Testis (tissue), 3 donors: Measurements from ENCODE around the gene TESPA1. TPM values are rescaled to one million over a fixed set of nuclear protein-coding genes. Genes with fewer than 3 reads are reported as not detected.

Experiments used
- DNase-seq: peaks from one replicate; pipeline ENCODE4 v3.0.0-alpha.2; 2019
- H3K27ac ChIP-seq, 2 donors: fragments of 200-600 bp; sonication (generic); one replicate each; pipeline ENCODE4 v1.5.1; 2019
- H3K27me3 ChIP-seq: fragments of 200-600 bp; sonication (generic); one replicate; pipeline ENCODE4 v1.5.1; 2019
- H3K36me3 ChIP-seq: fragments of 200-600 bp; sonication (generic); one replicate; pipeline ENCODE4 v1.5.1; 2017; ENCODE audit warnings: low read depth; ENCODE audit errors: missing control alignments
- H3K4me1 ChIP-seq: fragments of 200-600 bp; sonication (generic); one replicate; pipeline ENCODE4 v1.5.1; 2019
- H3K4me3 ChIP-seq, 2 donors: fragments of 200-600 bp; sonication (generic); one replicate each; pipeline ENCODE4 v1.5.1; 2017 to 2019
- H3K9me3 ChIP-seq: fragments of 200-600 bp; sonication (generic); one replicate; pipeline ENCODE4 v1.5.1; 2017
- POLR2A ChIP-seq: fragments of 450-650 bp; IDR thresholded peaks from one replicate; pipeline ENCODE4 v1.6.1; 2017; ENCODE audit warnings: antibody characterized with exemption, mild to moderate bottlenecking, moderate library complexity
- WGBS, 2 donors: methylation state at CpG; one replicate each; pipeline ENCODE4 v1.1.5; 2018; 5-methylcytosine and 5-hydroxymethylcytosine counted together
- intact Hi-C: fragments of 100-400 bp; cut with DNase I; formaldehyde crosslinking; loops from one replicate; pipeline ENCODE4 v1.15.1; 2023; ENCODE audit warnings: low total_unique reads
- polyA plus RNA-seq: library from polyadenylated mRNA; stranded (reverse); fragments of 350-450 nt; fragmentation: Illumina TruSeq; extraction: RNeasy Lipid Tissue Mini Kit (QIAGEN cat#74804); gene quantifications from one replicate; pipeline ENCODE4 v1.2.3, GENCODE V29; 2014; ENCODE audit warnings: low read depth, low replicate concordance; ENCODE audit not compliant: insufficient read depth
- total RNA-seq, 2 donors: library from RNA; depleted of rRNA; stranded (reverse); fragments of >200 nt; gene quantifications; one replicate each; pipeline ENCODE4 v1.2.3, GENCODE V29; 2016
- TF ChIP-seq, protein P1 (sequence below), 3 experiments: fragments of 450-650 bp in 2 of 3; fragments of 200-600 bp in 1 of 3; sonication (generic) in 1 of 3; IDR thresholded peaks; one replicate each; pipeline ENCODE4 v1.5.1; 2016 to 2019; ENCODE audit warnings: antibody characterized with exemption in 3 of 3, mild to moderate bottlenecking in 2 of 3, moderate library complexity in 1 of 3

The TESPA1 gene
- total and polyA plus RNA-seq, 3 donors from 2014 or later = 0.79 to 1.7 (median 0.87) TPM

DNA sequence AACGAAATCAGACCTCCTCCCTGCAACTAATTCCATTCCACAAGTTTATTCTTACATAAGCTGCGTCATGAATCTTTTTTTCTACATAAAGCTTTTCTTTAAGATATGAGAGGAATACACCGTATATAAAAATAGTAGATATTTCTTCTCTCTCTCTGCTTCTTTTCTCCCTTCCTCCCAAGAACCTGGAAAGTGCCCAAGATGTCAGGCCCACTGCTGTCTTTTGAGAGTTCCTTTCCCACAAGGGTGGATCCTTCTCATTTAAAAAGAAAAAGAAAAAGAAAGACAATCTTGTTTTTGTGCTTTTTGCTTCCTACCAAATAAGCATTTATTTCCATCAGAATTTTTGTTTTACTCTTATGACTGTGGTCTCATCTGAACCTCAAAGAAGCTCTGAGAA, 11.0 kb downstream of the TESPA1 start:
- H3K4me3 ChIP-seq = no peak overlapping the region
- intact Hi-C loops = no loop called here

DNA sequence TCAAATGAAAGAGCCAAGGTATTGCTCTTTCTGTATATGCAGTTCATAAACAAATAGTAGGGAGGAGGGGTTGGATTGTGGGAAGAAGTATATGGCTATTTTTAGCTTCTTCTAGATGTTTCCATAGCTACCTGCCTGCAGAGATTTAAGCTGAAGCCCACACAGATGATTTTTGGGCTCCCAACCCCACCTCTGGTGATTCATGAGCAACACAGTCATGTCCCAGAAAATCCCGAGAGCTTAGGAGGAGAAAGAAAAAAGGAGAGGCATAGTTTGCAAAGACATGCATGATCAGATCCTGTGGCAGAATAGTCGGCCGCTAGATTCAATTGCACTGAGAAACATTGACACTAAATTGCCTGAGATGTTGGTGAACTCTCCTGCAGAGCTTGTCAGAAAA, 13.8 kb downstream of the TESPA1 start:
- 86 to 91% methylated on average over 3 of the region's 3 CpGs for WGBS, 2 donors
- DNase-seq = no peak
- TF ChIP-seq POLR2A = no peak
- TF ChIP-seq, protein P1, sequence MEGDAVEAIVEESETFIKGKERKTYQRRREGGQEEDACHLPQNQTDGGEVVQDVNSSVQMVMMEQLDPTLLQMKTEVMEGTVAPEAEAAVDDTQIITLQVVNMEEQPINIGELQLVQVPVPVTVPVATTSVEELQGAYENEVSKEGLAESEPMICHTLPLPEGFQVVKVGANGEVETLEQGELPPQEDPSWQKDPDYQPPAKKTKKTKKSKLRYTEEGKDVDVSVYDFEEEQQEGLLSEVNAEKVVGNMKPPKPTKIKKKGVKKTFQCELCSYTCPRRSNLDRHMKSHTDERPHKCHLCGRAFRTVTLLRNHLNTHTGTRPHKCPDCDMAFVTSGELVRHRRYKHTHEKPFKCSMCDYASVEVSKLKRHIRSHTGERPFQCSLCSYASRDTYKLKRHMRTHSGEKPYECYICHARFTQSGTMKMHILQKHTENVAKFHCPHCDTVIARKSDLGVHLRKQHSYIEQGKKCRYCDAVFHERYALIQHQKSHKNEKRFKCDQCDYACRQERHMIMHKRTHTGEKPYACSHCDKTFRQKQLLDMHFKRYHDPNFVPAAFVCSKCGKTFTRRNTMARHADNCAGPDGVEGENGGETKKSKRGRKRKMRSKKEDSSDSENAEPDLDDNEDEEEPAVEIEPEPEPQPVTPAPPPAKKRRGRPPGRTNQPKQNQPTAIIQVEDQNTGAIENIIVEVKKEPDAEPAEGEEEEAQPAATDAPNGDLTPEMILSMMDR (IDR thresholded peaks at IDR 0.05) = no peak
- intact Hi-C loops = no loop called here
- no peak overlapping the region for H3K4me3 ChIP-seq
- H3K27ac ChIP-seq = no peak overlapping the region
- H3K36me3 ChIP-seq = no peaks in the 10 kb centered on the region
- no peaks in the 10 kb centered on the region for H3K27me3 ChIP-seq
- H3K4me1 ChIP-seq = no peaks in the 10 kb centered on the region
- H3K9me3 ChIP-seq = no peaks in the 10 kb centered on the region

More for the DNA sequence above, 11.0 kb downstream of the TESPA1 start:
- H3K4me1 ChIP-seq = peaks cover 4% of the 10 kb centered on the region
- no peak for DNase-seq
- no peaks in the 10 kb centered on the region for H3K9me3 ChIP-seq
- 81 to 84% methylated on average over 3 of the region's 3 CpGs for WGBS, 2 donors
- no peaks in the 10 kb centered on the region for H3K27me3 ChIP-seq
- H3K36me3 ChIP-seq = no peaks in the 10 kb centered on the region
- TF ChIP-seq, protein P1 (IDR thresholded peaks at IDR 0.05) = no peak
- TF ChIP-seq POLR2A = no peak
- no peak overlapping the region for H3K27ac ChIP-seq

DNA sequence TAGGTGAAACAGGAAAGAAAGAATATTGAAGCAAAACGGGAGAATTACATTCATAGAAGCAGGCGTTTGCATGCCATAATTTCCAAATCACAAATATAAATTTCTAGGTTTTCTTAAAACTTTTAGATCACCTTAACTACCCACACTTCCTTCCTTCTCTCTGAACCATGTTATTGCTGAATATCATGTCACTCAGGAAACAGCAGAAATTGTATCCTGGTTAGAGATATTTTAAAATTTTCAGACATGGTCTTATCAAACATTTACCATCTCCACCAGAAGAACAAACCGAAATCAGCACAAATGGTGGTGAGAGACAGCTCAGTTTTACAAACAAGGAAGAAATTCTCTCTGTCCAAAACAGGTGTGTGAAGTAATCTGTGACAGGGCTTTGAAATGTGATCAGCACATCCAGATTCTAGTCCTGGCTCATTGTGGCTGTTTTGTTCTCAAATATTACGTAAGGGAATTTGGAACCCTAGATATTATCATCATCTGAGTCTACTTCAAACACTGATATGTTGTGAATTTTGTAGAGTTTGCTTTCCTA, 16.3 kb downstream of the TESPA1 start:
- TF ChIP-seq, protein P1 (IDR thresholded peaks at IDR 0.05) = no peak
- TF ChIP-seq POLR2A = no peak
- DNase-seq = no peak
- H3K36me3 ChIP-seq = no peaks in the 10 kb centered on the region
- 77 to 84% methylated on average over 4 of the region's 4 CpGs for WGBS, 2 donors
- no peak overlapping the region for H3K4me3 ChIP-seq
- H3K27me3 ChIP-seq = no peaks in the 10 kb centered on the region
- H3K27ac ChIP-seq = no peak overlapping the region
- intact Hi-C loops = no loop called here
- H3K9me3 ChIP-seq = no peaks in the 10 kb centered on the region
- H3K4me1 ChIP-seq = no peaks in the 10 kb centered on the region

DNA sequence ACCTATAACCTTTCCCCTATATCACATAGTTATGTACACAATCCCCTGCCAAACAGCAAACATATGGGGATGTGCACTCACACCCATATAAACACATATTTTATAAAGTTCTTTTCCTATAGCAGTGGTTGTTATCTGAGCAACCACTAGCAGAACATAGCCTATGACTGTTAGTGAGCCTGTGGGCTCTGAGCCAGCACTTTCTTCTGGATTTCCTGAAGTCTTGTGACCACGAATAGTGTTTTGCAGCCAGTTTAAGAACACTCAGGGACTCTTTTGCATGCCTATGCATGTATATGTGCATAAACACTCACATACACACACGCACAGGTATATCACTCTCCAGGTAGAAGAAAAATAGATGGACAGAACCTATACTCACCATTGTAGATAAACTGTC, 17.1 kb downstream of the TESPA1 start:
- WGBS, 2 donors = 55 to 69% methylated on average over 2 of the region's 2 CpGs
- peak; percentile 60 for DNase-seq
- intact Hi-C loops = no loop called here
- H3K27ac ChIP-seq = no peak overlapping the region
- no peaks in the 10 kb centered on the region for H3K9me3 ChIP-seq
- H3K4me1 ChIP-seq = no peaks in the 10 kb centered on the region
- no peaks in the 10 kb centered on the region for H3K36me3 ChIP-seq
- TF ChIP-seq, protein P1 (IDR thresholded peaks at IDR 0.05) = no peak
- no peak for TF ChIP-seq POLR2A
- no peak overlapping the region for H3K4me3 ChIP-seq
- no peaks in the 10 kb centered on the region for H3K27me3 ChIP-seq

DNA sequence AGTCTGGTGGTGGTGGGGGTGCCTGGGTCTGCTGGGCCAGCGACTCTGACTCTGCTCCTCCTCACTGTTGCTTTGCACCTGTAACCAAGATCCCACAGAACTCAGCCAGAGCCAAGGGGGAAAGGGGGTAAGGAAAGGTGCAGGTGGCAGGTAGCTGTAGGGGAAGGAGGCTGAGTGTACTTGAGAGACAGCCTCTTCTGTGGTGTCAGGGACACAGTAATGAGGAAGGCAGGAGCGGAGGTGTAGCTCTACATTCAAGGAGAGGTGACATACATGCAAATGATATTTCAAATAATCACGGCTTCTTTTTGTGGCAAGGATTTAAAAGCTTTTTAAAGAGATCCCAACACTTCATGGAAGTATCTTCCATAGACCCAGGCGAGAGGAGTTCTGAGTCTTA, 23.4 kb downstream of the TESPA1 start:
- no peak for DNase-seq
- Histone ChIP-seq H3K36me3 (no peaks in the 10 kb centered on the region), H3K27ac (no peak overlapping the region), H3K4me1 (no peaks in the 10 kb centered on the region), H3K9me3 (no peaks in the 10 kb centered on the region), H3K4me3 (no peak overlapping the region), H3K27me3 (no peaks in the 10 kb centered on the region)
- intact Hi-C loops = no loop called here
- 94 to 98% methylated on average over 3 to 4 of the region's 4 CpGs for WGBS, 2 donors
- no peak for TF ChIP-seq POLR2A
- TF ChIP-seq, protein P1 (IDR thresholded peaks at IDR 0.05) = no peak
